Activated gamma-delta T cell treated with Interleukin-2 at 50 U/mL for 16 hours (primary cell): ENCODE results near the gene PAM16.

Experiments
- DNase-seq: peaks from one replicate; pipeline ENCODE4 v3.0.0-alpha.2; 2020

Gene PAM16

GRCh38 chr16:4332623-4333307 is 18.4 kb downstream of the PAM16 start:
- DNase-seq, result no peak

- no peak for DNase-seq
Measured at GRCh38 chr16:4332083-4332482, 19.0 kb downstream of the PAM16 start.

- peak; percentile 73 for DNase-seq
Measured at GRCh38 chr16:4330277-4330874, 20.7 kb downstream of the PAM16 start.

- no peak for DNase-seq
Measured at GRCh38 chr16:4328782-4329775, 22.0 kb downstream of the PAM16 start.

- DNase-seq, result peak; percentile 36
Measured at GRCh38 chr16:4328046-4328781, 22.9 kb downstream of the PAM16 start.

GRCh38 chr16:4327386-4328045 is 23.6 kb downstream of the PAM16 start:
- no peak for DNase-seq

GRCh38 chr16:4325253-4325758 is 25.8 kb downstream of the PAM16 start:
- no peak for DNase-seq

GRCh38 chr16:4324492-4325252 is 26.4 kb downstream of the PAM16 start:
- DNase-seq, result no peak

GRCh38 chr16:4323845-4324488 is 27.2 kb downstream of the PAM16 start:
- DNase-seq, result no peak

GRCh38 chr16:4323071-4323844 is 27.9 kb downstream of the PAM16 start:
- DNase-seq, result no peak

- DNase-seq, result no peak
Measured at GRCh38 chr16:4322121-4323052, 28.7 kb downstream of the PAM16 start.

GRCh38 chr16:4321286-4322120 is 29.6 kb downstream of the PAM16 start:
- DNase-seq, result no peak

- DNase-seq, result no peak
Measured at GRCh38 chr16:4320571-4321137, 30.5 kb downstream of the PAM16 start.

GRCh38 chr16:4319454-4320421 is 31.4 kb downstream of the PAM16 start:
- peak; percentile 48 for DNase-seq

- no peak for DNase-seq
Measured at GRCh38 chr16:4318967-4319366, 32.2 kb downstream of the PAM16 start.

- no peak for DNase-seq
Measured at GRCh38 chr16:4318451-4318910, 32.6 kb downstream of the PAM16 start.
